Tibial nerve (tissue), 4 donors: ENCODE measurements around the gene MAPK11. TPM values are rescaled to one million over a fixed set of nuclear protein-coding genes. Genes with fewer than 3 reads are reported as not detected.

Experiments
- DNase-seq, 2 donors: peaks; one replicate each; pipeline ENCODE4 v3.0.0-alpha.2; 2019; ENCODE audit warnings: low spot score in 2 of 2
- H3K27ac ChIP-seq, 4 donors: fragments of 200-600 bp; sonication (generic) in 3 of 4; one replicate each; pipeline ENCODE4 v1.5.1; 2017 to 2019; ENCODE audit warnings: mild to moderate bottlenecking in 1 of 4
- H3K27me3 ChIP-seq, 2 donors: fragments of 200-600 bp; sonication (generic) in 1 of 2; one replicate each; pipeline versions ENCODE4 v1.5.1 to v1.6.0; 2017 to 2019
- H3K36me3 ChIP-seq, 3 donors: fragments of 200-600 bp; sonication (generic); one replicate each; pipeline ENCODE4 v1.5.1; 2018 to 2019
- H3K4me1 ChIP-seq, 4 donors: fragments of 200-600 bp; sonication (generic) in 3 of 4; one replicate each; pipeline ENCODE4 v1.5.1; 2017 to 2019
- H3K4me3 ChIP-seq, 4 donors: fragments of 200-600 bp; sonication (generic) in 3 of 4; one replicate each; pipeline ENCODE4 v1.5.1; 2017 to 2019; ENCODE audit warnings: mild to moderate bottlenecking in 1 of 4, moderate library complexity in 1 of 4
- H3K9me3 ChIP-seq, 4 donors: fragments of 200-600 bp; sonication (generic) in 3 of 4; one replicate each; pipeline ENCODE4 v1.5.1; 2017 to 2019
- CTCF ChIP-seq, 5 experiments: fragments of 200-600 bp in 3 of 5; fragments of 450-650 bp in 2 of 5; sonication (generic) in 3 of 5; IDR thresholded peaks; one replicate each; pipeline ENCODE4 v1.5.1; 2016 to 2019; ENCODE audit warnings: antibody characterized with exemption in 5 of 5, mild to moderate bottlenecking in 3 of 5, moderate library complexity in 2 of 5
- EP300 ChIP-seq, 2 donors: sonication (generic); formaldehyde crosslinking; IDR thresholded peaks; one replicate each; pipeline ENCODE4 v1.6.1; 2017; ENCODE audit warnings: antibody characterized with exemption in 2 of 2, mild to moderate bottlenecking in 1 of 2
- POLR2A ChIP-seq, 2 donors: fragments of 450-650 bp; IDR thresholded peaks; one replicate each; pipeline ENCODE4 v1.6.1; 2017; ENCODE audit warnings: antibody characterized with exemption in 2 of 2, mild to moderate bottlenecking in 2 of 2, moderate library complexity in 2 of 2
- WGBS, 2 donors: methylation state at CpG; one replicate each; pipeline ENCODE4 v1.1.5; 2018; 5-methylcytosine and 5-hydroxymethylcytosine counted together
- total RNA-seq, 4 donors: library from RNA; depleted of rRNA; stranded (reverse); fragments of >200 nt; gene quantifications; one replicate each; pipeline ENCODE4 v1.1.0, GENCODE V29; 2016

Gene MAPK11
- total RNA-seq, 4 donors from 2014 or later = 8.7 to 33.3 (median 19.6) TPM

DNA sequence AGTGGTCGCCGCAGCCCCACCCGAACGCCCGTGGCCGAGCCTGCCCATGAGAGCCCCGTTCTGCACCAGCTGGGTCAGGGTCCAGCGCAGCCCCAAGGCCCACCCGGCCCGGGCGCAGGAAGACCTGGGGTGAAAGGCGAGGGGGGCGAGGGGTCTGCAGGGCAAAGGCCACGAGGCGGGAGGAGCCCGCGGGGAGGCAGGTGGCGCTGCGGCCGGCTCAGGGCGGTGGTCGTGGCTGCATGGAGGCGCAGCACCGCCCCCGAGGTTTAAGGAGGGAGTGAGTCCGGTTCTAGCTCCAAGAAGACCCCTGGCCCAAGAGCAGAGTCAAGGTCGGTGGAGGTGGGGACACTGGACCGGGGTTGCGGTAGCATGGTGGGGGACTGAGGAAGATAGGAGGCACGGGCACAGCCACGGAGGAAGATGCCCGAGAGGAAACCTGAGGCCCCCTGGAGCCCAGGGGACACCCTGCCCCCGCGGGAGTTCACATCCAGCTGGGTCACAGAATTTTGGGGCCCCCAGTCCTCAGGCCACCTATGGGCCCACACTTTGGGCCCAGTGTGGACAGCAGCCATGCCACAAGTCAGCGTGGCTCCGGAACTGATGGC lies 18.6 kb downstream of the MAPK11 start:
- TF ChIP-seq POLR2A (IDR thresholded peaks at IDR 0.05) (no peak), EP300 (IDR thresholded peaks at IDR 0.05) (no peak), CTCF (IDR thresholded peaks at IDR 0.05) (no peak)
- H3K27ac ChIP-seq = peak overlapping the region; percentile 7 to 82 (median 78)
- H3K27me3 ChIP-seq = no peaks in the 10 kb centered on the region
- H3K4me1 ChIP-seq = peaks cover 0 to 49% (median 20%) of the 10 kb centered on the region in 4 donors
- H3K9me3 ChIP-seq = no peaks in the 10 kb centered on the region
- peak overlapping the region; percentile 45 to 75 (median 66) for H3K4me3 ChIP-seq
- DNase-seq = no peak
- 10 to 11% methylated on average over 24 to 35 of the region's 36 CpGs for WGBS, 2 donors
- peaks cover 0 to 15% (median 0%) of the 10 kb centered on the region in 3 donors for H3K36me3 ChIP-seq

GRCh38 chr22:50250555-50251476 lies 19.4 kb downstream of the MAPK11 start, which contains the start of gene HDAC10:
HDAC10 (minus strand) TSS chr22:50251265; CDS start chr22:50251032, 233 bp downstream.
- Histone ChIP-seq H3K27me3 (no peaks in the 10 kb centered on the region), H3K36me3 (peaks cover 0 to 23% (median 0%) of the 10 kb centered on the region in 3 donors), H3K9me3 (no peaks in the 10 kb centered on the region), H3K27ac (peak within 1 kb of the TSS; percentile 7 to 82 (median 78)), H3K4me3 (peak within 1 kb of the TSS; percentile 45 to 75 (median 66)), H3K4me1 (peaks cover 0 to 57% (median 24%) of the 10 kb centered on the region in 4 donors)
- TF ChIP-seq POLR2A (IDR thresholded peaks at IDR 0.05) (no peak), CTCF (IDR thresholded peaks at IDR 0.05) (no peak), EP300 (IDR thresholded peaks at IDR 0.05) (no peak)
- WGBS, 2 donors = 2 to 5% methylated on average over 3 to 41 of the region's 81 CpGs
- DNase-seq = peak in 1 of 2 donors; percentile 45

- no peak for DNase-seq
- H3K9me3 ChIP-seq = no peaks in the 10 kb centered on the region
- peaks cover 0 to 63% (median 29%) of the 10 kb centered on the region in 4 donors for H3K4me1 ChIP-seq
- peak overlapping the region; percentile 45 to 75 (median 66) for H3K4me3 ChIP-seq
- H3K36me3 ChIP-seq = peaks cover 0 to 25% (median 0%) of the 10 kb centered on the region in 3 donors
- peak overlapping the region in 1 of 4 donors; percentile 77 for H3K27ac ChIP-seq
- no peaks in the 10 kb centered on the region for H3K27me3 ChIP-seq
- WGBS, 2 donors = 75 to 79% methylated on average over 11 of the region's 11 CpGs
- TF ChIP-seq EP300 (IDR thresholded peaks at IDR 0.05) = no peak
Observed at GRCh38 chr22:50250249-50250554, 20.0 kb downstream of the MAPK11 start.

DNA sequence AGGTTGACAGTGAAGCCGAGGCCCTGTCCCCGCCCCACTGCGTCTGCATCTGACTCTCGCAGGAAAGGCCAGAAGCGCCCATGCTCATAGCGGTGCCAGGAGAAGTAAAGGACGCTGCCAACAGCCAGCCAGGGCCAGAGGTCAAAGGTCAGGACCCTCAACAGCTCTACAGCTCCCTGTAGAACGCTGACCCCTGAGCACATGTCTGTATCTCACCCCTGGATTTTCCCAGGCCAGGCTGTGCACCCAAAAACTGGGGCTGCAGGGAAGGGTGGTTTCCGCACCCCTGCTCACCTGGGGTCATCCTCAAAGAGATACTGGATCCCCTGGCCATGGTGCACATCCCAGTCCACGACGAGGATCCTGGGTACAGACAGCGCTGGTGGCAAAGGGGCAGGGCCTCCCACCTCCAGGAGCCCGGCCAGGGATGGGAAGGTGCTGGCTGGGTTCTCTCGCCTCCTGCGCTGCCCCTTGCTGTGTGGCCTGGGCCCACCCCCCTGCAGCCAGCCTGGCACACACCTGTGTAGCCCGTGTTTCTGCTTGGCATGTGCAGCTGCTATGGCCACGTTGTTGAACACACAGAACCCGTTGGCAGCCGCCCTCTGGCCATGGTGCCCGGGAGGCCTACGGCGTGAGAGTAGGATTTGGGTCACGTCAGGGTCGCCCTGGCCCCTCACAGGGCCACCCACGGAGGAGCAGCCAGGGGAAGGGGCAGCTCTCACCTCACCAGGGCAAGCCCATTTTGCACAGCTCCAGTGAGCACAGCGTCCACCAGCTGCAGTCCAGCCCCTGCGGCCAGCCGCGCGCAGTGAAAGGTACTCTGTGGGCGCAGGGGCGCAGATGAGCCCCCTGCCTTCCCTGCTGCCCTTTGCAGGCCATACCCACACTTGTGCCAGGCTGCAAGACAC lies 20.6 kb downstream of the MAPK11 start:
- Histone ChIP-seq H3K4me1 (peaks cover 0 to 63% (median 29%) of the 10 kb centered on the region in 4 donors), H3K36me3 (peaks cover 0 to 25% (median 0%) of the 10 kb centered on the region in 3 donors), H3K4me3 (peak overlapping the region in 1 of 4 donors; percentile 69), H3K27ac (no peak overlapping the region), H3K9me3 (no peaks in the 10 kb centered on the region), H3K27me3 (no peaks in the 10 kb centered on the region)
- no peak for DNase-seq
- no peak for TF ChIP-seq EP300 (IDR thresholded peaks at IDR 0.05)
- no peak for TF ChIP-seq POLR2A (IDR thresholded peaks at IDR 0.05)
- TF ChIP-seq CTCF (IDR thresholded peaks at IDR 0.05) = no peak
- WGBS, 2 donors = 83 to 84% methylated on average over 14 to 22 of the region's 32 CpGs
